Raji (cell line): ENCODE data around the gene FGF21.
A peak's percentile ranks its signal among the peaks of the same experiment; 100 is the strongest.

ENCODE experiments used
- POLR2A ChIP-seq: IDR thresholded peaks from 2 replicates; pipeline ENCODE4 v1.6.1; 2011; ENCODE audit warnings: low read depth, low read length, control low read depth; ENCODE audit not compliant: insufficient read depth

Gene FGF21

DNA sequence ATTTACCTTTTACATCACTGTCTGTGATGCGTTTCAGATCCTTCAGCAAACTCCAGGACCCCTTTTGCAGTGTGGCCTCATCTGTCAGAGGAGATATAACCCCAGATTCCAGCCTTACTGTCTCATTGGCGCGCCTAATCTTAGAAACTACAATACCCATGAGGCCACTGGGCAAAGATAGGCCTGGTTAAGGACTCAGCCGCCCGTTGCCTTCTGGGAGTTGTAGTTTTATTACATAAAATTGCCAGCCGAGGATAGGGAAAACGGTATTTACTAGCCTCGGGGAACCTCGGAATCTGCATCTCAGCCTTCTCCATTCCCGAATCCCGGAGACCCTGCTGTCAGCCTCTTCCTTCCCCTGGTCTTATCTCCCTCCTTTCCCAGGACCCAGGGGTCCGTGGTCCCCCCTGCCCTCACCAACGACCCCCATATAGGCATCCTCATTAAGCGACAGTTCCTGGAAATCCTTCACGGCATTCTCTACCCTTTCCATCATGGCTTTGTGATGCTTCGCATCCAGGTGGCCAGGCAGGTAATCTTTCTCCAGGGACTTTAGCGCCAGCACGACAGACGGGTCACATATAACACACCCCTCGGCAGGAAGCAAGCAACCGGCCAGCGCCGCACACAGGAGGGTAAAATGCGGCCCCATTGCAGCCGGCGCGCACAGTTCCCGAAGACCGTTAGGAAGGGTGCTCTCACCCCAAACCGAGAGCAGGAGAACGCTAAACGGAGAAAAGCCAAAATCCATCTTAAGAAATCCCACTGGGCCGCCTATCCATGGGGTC is 9.9 kb upstream of the FGF21 start:
- TF ChIP-seq POLR2A, result no peak

DNA sequence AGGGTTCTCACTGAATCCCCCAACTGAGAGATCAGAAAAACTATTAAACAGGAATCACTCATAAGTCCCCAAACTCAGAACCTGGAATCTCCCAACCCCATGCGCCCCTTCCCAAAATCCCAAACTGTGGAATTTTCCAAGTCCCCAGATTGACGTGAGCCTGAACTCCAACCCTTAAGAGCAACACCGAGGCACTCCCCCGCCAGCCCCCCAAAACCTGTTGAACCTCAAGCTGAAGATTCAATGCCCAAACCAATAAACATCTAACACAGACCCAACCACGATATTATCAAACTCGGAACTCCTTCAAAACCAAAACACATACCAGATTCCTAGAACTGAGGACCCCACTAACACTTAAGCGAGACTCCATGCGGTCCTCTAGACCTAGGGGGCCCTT is 9.2 kb upstream of the FGF21 start:
- TF ChIP-seq POLR2A, result no peak

DNA sequence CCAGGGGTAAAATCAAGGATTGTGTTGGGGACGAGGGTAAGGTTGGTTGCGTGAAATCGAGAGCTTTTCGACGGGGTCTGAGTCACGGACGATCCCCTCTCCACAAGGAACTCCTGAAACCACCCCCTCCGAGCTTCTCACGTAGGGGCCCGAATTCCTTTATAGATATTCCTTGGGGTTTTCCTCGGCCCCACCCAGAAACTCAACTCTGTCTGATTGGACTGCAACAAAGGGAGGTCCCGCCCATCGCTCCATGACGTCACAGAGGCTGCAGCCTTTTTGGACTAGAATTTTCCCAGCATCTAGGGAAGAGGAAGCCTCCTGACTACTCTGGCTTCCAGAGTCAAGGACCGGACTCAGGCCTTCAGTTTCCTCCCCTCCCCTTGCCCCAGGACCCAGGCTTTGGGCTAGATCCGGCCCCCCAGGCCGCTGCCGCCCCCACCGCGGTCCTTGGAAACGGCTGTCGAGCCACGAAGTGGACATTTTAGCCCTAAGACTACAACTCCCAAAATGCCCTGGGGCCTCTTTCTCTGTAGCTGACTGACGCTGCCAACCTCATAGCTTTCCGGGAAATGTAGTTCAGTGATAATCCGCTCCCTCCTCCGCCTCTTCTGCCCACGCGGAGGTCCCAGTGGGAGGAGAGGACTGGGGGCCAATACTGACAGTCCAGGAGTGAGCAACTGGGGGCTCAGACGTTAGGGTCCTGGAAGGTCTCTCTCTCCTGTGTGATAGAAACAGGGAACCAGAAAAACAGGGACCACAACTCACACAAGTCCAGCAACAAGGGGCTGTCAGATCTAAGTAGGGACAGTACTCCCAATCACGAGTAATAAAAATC is 8.4 kb upstream of the FGF21 start, which contains the start of gene IZUMO1:
Gene IZUMO1, minus strand, starts transcription at position 172 of the 838 bp plus-strand sequence. CDS start 1,050 bp downstream, outside the sequence.
- TF ChIP-seq POLR2A, result no peak

- no peak for TF ChIP-seq POLR2A
Measured at GRCh38 chr19:48749571-48750198, 5.6 kb upstream of the FGF21 start.

- no peak for TF ChIP-seq POLR2A
Measured at GRCh38 chr19:48750351-48750750, 5.0 kb upstream of the FGF21 start.

DNA sequence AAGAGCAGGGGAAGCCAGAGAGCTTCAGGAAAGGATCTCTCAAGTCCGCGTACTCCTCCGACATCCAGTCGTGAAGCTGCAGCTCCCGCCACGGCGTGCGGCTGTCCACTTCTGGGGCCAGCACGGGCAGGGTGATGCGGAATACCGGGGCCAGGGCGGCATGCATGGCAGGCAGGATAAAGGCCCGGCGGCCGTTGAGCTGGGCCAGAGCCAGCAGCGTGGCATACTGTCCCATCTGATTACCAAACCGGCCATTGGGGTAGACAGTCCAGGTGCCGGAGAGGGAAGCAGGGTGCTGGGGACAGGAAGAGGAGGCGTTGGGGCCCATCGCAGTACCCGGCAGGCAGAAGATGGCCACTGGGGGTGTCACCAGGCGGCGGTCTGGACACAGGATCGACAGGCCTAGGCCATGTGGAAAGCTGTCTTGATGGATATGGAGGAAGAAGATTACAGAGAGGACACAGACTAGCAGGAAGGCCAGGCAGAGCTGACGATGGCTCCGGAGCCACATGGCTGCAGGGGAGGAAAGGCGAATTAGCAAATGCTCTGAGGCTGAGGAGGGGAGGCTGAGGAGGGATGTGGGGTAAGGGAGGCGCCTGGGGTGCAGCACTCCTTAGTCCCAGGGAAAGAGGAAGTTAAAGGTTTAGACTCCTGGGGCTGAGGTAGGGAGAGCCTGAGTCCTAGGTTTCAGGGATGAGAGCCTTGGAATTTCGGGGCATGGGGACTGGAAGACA is 4.4 kb upstream of the FGF21 start:
- no peak for TF ChIP-seq POLR2A

- TF ChIP-seq POLR2A, result no peak
Measured at GRCh38 chr19:48751845-48752495, 3.4 kb upstream of the FGF21 start.

- TF ChIP-seq POLR2A, result no peak
Measured at GRCh38 chr19:48752496-48753365, 2.6 kb upstream of the FGF21 start, which contains the start of gene FUT1. Gene FUT1, minus strand, starts transcription at chr19:48752641. Its CDS starts 1,360 bp downstream, at chr19:48751281.

DNA sequence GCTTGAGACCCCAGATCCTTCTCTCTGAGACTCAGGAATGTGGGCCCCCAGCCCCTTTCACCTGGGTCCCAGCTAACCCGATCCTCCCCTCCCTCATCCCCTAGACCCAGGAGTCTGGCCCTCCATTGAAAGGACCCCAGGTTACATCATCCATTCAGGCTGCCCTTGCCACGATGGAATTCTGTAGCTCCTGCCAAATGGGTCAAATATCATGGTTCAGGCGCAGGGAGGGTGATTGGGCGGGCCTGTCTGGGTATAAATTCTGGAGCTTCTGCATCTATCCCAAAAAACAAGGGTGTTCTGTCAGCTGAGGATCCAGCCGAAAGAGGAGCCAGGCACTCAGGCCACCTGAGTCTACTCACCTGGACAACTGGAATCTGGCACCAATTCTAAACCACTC is 463 bp downstream of the FGF21 start:
- no peak for TF ChIP-seq POLR2A

DNA sequence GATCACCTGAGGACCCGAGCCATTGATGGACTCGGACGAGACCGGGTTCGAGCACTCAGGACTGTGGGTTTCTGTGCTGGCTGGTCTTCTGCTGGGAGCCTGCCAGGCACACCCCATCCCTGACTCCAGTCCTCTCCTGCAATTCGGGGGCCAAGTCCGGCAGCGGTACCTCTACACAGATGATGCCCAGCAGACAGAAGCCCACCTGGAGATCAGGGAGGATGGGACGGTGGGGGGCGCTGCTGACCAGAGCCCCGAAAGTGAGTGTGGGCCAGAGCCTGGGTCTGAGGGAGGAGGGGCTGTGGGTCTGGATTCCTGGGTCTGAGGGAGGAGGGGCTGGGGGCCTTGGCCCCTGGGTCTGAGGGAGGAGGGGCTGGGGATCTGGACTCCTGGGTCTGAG is 888 bp downstream of the FGF21 start:
- TF ChIP-seq POLR2A, result no peak

- TF ChIP-seq POLR2A, result no peak
Measured at GRCh38 chr19:48756686-48757085, 1.4 kb downstream of the FGF21 start.

DNA sequence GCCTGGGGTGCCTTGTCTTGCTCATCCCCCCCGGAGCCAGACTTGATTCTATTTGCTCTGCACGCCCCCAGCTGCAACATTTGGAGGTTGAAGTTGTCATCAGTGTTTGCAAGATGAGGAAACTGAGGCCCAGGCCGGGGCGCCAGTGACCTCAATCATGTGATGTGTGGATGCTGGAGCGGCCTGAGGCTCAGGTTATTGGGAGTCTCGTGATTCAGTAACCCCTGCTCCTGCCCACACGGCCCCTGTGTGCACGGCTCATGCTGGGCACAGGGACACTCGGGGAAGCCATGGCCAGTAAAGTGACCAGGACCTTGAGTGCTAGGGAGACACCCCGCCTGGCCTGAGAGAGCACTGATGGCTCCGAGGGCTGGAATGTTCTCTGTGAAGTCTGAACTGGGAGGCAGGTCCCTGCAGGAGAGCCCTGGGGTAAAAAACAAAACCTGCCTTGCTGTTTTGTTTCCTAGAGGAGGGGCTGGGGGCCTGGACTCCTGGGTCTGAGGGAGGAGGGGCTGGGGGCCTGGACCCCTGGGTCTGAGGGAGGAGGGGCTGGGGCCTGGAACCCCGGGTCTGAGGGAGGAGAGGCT is 1.9 kb downstream of the FGF21 start:
- TF ChIP-seq POLR2A, result no peak

DNA sequence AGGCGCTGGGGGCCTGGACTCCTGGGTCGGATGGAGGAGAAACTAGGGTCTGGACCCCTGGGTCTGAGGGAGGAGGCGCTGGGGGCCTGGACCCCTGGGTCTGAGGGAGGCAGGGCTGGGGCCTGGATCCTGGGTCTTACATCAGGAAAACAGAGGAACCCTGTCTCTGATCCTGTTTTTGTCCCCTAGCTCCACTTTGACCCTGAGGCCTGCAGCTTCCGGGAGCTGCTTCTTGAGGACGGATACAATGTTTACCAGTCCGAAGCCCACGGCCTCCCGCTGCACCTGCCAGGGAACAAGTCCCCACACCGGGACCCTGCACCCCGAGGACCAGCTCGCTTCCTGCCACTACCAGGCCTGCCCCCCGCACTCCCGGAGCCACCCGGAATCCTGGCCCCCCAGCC is 2.4 kb downstream of the FGF21 start:
- no peak for TF ChIP-seq POLR2A

GRCh38 chr19:48760504-48761205 is 5.3 kb downstream of the FGF21 start:
- TF ChIP-seq POLR2A, result 0 out of 2 replicates have a peak, but pooled peaks have one; percentile 14
